Measurements from ENCODE around the gene MAP4K4. TPM values are rescaled to one million over a fixed set of nuclear protein-coding genes. Genes with fewer than 3 reads are reported as not detected.
A peak's percentile ranks its signal among the peaks of the same experiment; 100 is the strongest.
"Not testable (repeated sequence)": the region's sequence is repeated elsewhere in the genome, so short reads cannot be mapped to it uniquely, and the experiment has no call there.

Gene MAP4K4
- total RNA-seq, 8 experiments from 2014 or later = 72.4 to 551 (median 123) TPM

- Histone ChIP-seq H3K4me3 (no peak overlapping the region), H3K4me1 (replicated peaks in 1 of 2) (peaks cover 20 to 32% of the 10 kb centered on the region in 2 donors), H3K27ac (peak overlapping the region; percentile 22 to 39)
- peak in 6 of 8 experiments; percentile 5 to 75 (median 70) for ATAC-seq (replicated peaks in 6 of 8)
- WGBS, 10 experiments = 13 to 71% (median 51%) methylated on average over 2 to 8 of the region's 9 CpGs; no CpG with 5 or more reads in 1 of the 10 experiments
- in situ Hi-C loops (cut with MboI; ENCODE audit: low pct_unique_long_range_greater_than_20kb in 2 of 9, low sequenced_read_pairs in 9 of 9, unreplicated experiment in 9 of 9) = no loop called here
These were observed 44.4 kb downstream of the MAP4K4 start for GRCh38 chr2:101741775-101742520.

DNA sequence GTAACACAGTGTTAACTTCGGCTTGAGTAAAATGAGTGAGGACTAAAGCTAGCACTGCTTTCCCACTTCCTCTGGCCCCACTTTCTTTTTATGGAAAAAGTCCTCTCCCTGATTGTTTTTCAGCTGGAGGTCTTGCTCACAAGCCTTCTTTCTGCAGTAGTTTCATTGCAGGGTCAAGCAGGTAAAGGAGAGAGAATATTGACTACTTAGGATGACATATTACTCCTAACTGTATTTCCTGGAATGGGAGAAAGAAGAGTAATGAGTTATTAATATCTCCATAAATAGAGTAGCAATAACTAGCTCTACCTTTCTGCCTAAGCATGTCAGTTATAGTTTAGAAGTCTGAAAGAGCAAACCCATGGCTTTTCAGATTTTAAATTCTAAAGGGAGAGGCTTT, 45.0 kb downstream of the MAP4K4 start:
- Histone ChIP-seq H3K27ac (peak overlapping the region; percentile 22 to 39), H3K4me3 (no peak overlapping the region), H3K4me1 (replicated peaks in 1 of 2) (peaks cover 21 to 31% of the 10 kb centered on the region in 2 donors)
- ATAC-seq (replicated peaks in 6 of 8) = peak in 4 of 8 experiments; percentile 24 to 54 (median 50)
- WGBS, 10 experiments = 0 to 67% (median 40%) methylated on average over 1 of the region's 1 CpG; no CpG with 5 or more reads in 5 of the 10 experiments
- in situ Hi-C loops (cut with MboI; ENCODE audit: low pct_unique_long_range_greater_than_20kb in 2 of 9, low sequenced_read_pairs in 9 of 9, unreplicated experiment in 9 of 9) = no loop called here

DNA sequence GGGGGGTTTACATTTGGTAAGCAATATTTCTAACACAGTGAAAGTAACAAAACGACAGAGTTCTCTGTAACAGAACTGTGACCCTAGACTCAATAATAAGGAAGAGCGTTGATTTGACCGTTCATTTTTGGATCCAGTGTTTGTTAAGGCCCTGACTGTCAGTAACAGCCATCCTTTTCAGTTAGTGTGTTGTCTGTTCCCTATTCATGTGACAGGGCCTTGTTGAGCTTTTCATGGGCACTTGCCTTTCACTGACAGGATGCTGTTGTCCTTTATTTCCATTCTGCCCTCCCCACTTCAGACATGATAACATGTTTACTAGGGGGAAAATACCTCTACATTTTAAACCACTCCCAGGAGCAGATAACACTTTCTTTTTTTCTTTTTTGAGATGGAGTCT, 45.8 kb downstream of the MAP4K4 start:
- in situ Hi-C loops (cut with MboI; ENCODE audit: low pct_unique_long_range_greater_than_20kb in 2 of 9, low sequenced_read_pairs in 9 of 9, unreplicated experiment in 9 of 9) = no loop called here
- peaks cover 21 to 31% of the 10 kb centered on the region in 2 donors for H3K4me1 ChIP-seq (replicated peaks in 1 of 2)
- peak overlapping the region in 1 of 2 donors; percentile 55 for H3K27ac ChIP-seq
- ATAC-seq (replicated peaks in 6 of 8) = peak in 2 of 8 experiments; percentile 26 to 32
- no peak overlapping the region for H3K4me3 ChIP-seq
- 34 to 100% (median 81%) methylated on average over 1 to 3 of the region's 3 CpGs; no CpG with 5 or more reads in 2 of the 10 experiments for WGBS, 10 experiments

DNA sequence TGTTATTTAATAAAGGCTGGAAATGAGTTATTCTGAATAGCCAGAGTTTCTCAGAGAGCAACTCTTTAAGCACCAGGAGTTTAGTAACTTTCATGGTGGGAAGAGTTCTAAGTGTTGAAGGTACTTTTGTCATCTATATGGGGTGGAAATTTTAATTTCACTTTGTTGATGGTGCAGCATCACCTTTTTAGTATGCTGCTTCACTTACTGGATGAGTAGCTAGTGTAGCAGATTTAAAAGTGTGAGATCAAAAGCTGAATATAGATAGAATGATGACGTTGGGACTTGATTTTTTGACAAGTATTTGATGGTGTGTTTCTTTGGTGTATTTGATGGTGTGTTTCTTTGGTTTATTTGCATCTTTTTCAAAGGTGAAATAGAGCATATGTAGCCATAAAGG, 47.3 kb downstream of the MAP4K4 start:
- WGBS, 10 experiments = 38 to 100% (median 88%) methylated on average over 1 of the region's 1 CpG; no CpG with 5 or more reads in 5 of the 10 experiments
- no peak overlapping the region for H3K27ac ChIP-seq
- ATAC-seq (replicated peaks in 6 of 8) = no peak
- H3K4me1 ChIP-seq (replicated peaks in 1 of 2) = peaks cover 19 to 31% of the 10 kb centered on the region in 2 donors
- no peak overlapping the region for H3K4me3 ChIP-seq
- in situ Hi-C loops (cut with MboI; ENCODE audit: low pct_unique_long_range_greater_than_20kb in 2 of 9, low sequenced_read_pairs in 9 of 9, unreplicated experiment in 9 of 9) = no loop called here

DNA sequence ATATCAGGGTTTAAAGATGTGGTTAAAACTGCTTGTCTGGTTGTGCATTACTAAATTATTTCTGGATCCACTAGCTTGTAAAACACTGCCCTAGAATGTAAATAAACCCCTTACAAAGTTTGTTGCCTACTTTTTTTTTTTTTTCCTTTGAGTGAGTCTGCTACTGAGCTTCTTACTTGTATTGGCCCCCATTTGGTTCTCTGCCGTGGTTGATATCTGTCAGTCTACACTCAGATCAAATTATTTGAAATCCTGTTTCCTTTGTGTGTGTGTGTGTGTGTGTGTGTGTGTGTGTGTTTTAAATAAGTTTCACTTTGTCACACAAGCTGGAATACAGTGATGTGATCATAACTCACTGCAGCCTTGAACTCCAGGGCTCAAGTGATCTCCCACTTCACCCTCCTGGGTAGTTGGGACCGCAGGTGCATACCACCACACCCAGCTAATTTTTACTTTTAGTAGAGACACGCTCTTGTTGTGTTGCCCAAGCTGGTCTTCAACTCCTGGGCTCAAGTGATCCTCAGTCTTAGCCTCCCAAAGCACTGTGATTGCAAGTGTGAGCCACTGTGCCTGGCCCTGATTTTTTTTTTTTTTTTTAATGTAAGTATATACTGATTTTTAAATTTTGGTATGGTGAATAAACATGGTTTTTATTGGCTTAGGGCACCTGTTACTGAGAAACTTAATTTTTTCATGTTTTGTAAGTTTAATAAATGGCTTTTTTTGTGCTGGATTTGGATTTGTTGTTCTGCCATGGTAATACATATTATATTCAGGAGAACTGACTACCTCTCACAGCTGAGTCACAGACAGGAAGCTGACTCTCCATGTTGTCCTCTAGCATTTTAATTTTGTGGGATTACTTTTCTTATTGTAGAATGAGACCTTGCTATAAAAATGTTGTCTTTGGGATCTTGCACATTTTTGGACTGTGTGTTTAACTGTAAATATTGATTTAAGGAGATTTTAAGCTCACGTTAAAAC, 48.5 kb downstream of the MAP4K4 start:
- Histone ChIP-seq H3K4me3 (no peak overlapping the region), H3K4me1 (replicated peaks in 1 of 2) (peaks cover 19 to 32% of the 10 kb centered on the region in 2 donors), H3K27ac (no peak overlapping the region)
- WGBS, 10 experiments = 47 to 100% (median 83%) methylated on average over 1 to 4 of the region's 4 CpGs
- in situ Hi-C loops (cut with MboI; ENCODE audit: low pct_unique_long_range_greater_than_20kb in 2 of 9, low sequenced_read_pairs in 9 of 9, unreplicated experiment in 9 of 9) = no loop called here
- peak in 3 of 8 experiments; percentile 38 to 71 (median 64) for ATAC-seq (replicated peaks in 6 of 8)

DNA sequence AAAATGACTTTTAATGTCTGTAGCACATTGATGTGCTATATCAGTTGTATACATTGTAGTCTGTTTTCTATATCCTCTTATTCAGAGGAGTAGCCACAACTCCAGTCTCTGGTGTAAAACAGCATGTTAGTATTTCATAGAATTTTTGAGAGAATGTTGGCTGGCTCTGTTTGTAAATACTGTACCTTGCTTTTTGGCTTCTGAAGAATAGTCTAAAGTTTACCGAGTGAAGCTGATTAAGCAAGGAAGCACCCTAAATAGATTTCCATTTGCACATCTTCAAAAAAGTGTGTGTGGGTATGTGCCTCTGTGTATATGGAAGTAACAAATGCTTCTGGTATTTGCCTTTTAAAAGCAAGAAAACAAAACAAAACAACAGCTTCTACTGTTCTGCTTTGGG, 50.5 kb downstream of the MAP4K4 start:
- Histone ChIP-seq H3K27ac (no peak overlapping the region), H3K4me1 (replicated peaks in 1 of 2) (peaks cover 15 to 35% of the 10 kb centered on the region in 2 donors), H3K4me3 (no peak overlapping the region)
- no peak for ATAC-seq (replicated peaks in 6 of 8)
- WGBS, 10 experiments = 33 to 100% (median 100%) methylated on average over 1 of the region's 1 CpG; no CpG with 5 or more reads in 2 of the 10 experiments
- in situ Hi-C loops (cut with MboI; ENCODE audit: low pct_unique_long_range_greater_than_20kb in 2 of 9, low sequenced_read_pairs in 9 of 9, unreplicated experiment in 9 of 9) = no loop called here

GRCh38 chr2:101748462-101748861, 51.0 kb downstream of the MAP4K4 start:
- ATAC-seq (replicated peaks in 6 of 8); H3K4me3 ChIP-seq; in situ Hi-C loops (cut with MboI; ENCODE audit: low pct_unique_long_range_greater_than_20kb in 2 of 9, low sequenced_read_pairs in 9 of 9, unreplicated experiment in 9 of 9); H3K27ac ChIP-seq: not testable (repeated sequence)
- peaks cover 17 to 35% of the 10 kb centered on the region in 2 donors for H3K4me1 ChIP-seq (replicated peaks in 1 of 2)
- 93 to 100% (median 100%) methylated on average over 2 to 3 of the region's 4 CpGs; no CpG with 5 or more reads in 3 of the 10 experiments for WGBS, 10 experiments

- in situ Hi-C loops (cut with MboI; ENCODE audit: low pct_unique_long_range_greater_than_20kb in 2 of 9, low sequenced_read_pairs in 9 of 9, unreplicated experiment in 9 of 9) = no loop called here
- peaks cover 31 to 51% of the 10 kb centered on the region in 2 donors for H3K4me1 ChIP-seq (replicated peaks in 1 of 2)
- no peak for ATAC-seq (replicated peaks in 6 of 8)
- WGBS, 10 experiments = 85 to 100% (median 91%) methylated on average over 1 to 3 of the region's 3 CpGs; no CpG with 5 or more reads in 4 of the 10 experiments
- H3K27ac ChIP-seq = no peak overlapping the region
- no peak overlapping the region for H3K4me3 ChIP-seq
These were observed 53.2 kb downstream of the MAP4K4 start for GRCh38 chr2:101750688-101751087.

GRCh38 chr2:101751276-101751815, 53.8 kb downstream of the MAP4K4 start:
- ATAC-seq (replicated peaks in 6 of 8) = peak in 4 of 8 experiments; percentile 17 to 63 (median 44)
- 33 to 100% (median 90%) methylated on average over 1 to 2 of the region's 2 CpGs; no CpG with 5 or more reads in 4 of the 10 experiments for WGBS, 10 experiments
- H3K4me1 ChIP-seq (replicated peaks in 1 of 2) = peaks cover 37 to 52% of the 10 kb centered on the region in 2 donors
- H3K27ac ChIP-seq = no peak overlapping the region
- in situ Hi-C loops (cut with MboI; ENCODE audit: low pct_unique_long_range_greater_than_20kb in 2 of 9, low sequenced_read_pairs in 9 of 9, unreplicated experiment in 9 of 9) = no loop called here
- H3K4me3 ChIP-seq = no peak overlapping the region

- peaks cover 44 to 54% of the 10 kb centered on the region in 2 donors for H3K4me1 ChIP-seq (replicated peaks in 1 of 2)
- peak in 3 of 8 experiments; percentile 7 to 12 (median 10) for ATAC-seq (replicated peaks in 6 of 8)
- in situ Hi-C loops (cut with MboI; ENCODE audit: low pct_unique_long_range_greater_than_20kb in 2 of 9, low sequenced_read_pairs in 9 of 9, unreplicated experiment in 9 of 9) = no loop called here
- 17 to 75% (median 48%) methylated on average over 1 to 3 of the region's 3 CpGs; no CpG with 5 or more reads in 1 of the 10 experiments for WGBS, 10 experiments
- no peak overlapping the region for H3K27ac ChIP-seq
- H3K4me3 ChIP-seq = no peak overlapping the region
These were observed 54.5 kb downstream of the MAP4K4 start for GRCh38 chr2:101751875-101752619.

- peak in 6 of 8 experiments; percentile 12 to 54 (median 36) for ATAC-seq (replicated peaks in 6 of 8)
- Histone ChIP-seq H3K4me1 (replicated peaks in 1 of 2) (peaks cover 40 to 54% of the 10 kb centered on the region in 2 donors), H3K4me3 (no peak overlapping the region), H3K27ac (no peak overlapping the region)
- in situ Hi-C loops (cut with MboI; ENCODE audit: low pct_unique_long_range_greater_than_20kb in 2 of 9, low sequenced_read_pairs in 9 of 9, unreplicated experiment in 9 of 9) = no loop called here
- 14 to 100% (median 84%) methylated on average over 1 to 5 of the region's 5 CpGs; no CpG with 5 or more reads in 4 of the 10 experiments for WGBS, 10 experiments
These were observed 55.5 kb downstream of the MAP4K4 start for GRCh38 chr2:101752716-101753616.
